ENCODE results near the gene MESP2. TPM values are rescaled to one million over a fixed set of nuclear protein-coding genes. Genes with fewer than 3 reads are reported as not detected.

The MESP2 gene
- polyA plus RNA-seq, 3 donors = 0.67 TPM; not detected in 2

DNA sequence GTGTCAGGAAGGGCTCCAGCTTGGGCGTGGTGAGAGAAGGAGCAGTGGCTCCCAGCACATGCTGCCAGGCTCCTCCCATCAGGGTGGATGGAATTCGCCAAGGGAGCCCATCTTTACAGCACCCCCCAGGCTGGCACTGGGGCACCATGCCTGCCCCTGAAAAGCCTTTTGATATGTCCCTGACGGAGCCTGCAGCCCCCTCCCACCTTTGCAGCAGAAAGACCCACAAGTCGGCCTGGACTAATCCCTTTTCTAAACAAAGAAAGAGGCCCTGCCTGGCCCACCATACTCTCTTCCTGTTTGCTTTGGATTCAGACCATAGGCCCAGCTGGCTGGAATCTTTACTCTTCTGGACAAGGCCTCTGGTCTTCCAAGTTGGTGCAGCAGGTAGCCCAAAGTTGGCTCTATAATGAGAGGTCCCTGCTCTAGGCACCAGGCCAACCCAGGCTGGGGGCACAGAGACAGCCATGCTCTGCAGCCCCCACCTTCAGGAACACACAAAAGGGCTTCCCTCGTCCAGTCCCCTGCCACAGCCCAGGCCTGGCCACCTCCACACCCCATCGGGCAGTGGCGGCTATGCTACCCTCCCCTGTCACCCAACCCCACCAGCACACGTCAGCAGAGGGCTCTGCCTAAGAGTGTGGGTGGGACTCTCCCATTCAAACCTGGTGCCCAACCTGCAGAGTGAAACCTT, 33.1 kb downstream of the MESP2 start:
- H3K9me3 ChIP-seq (replicated peaks in 1 of 2; ENCODE audit: control insufficient read depth in 1 of 2, insufficient read depth in 1 of 2, low read length in 2 of 2) = no peaks in the 10 kb centered on the region
- H3K36me3 ChIP-seq (replicated peaks in 1 of 2; ENCODE audit: control insufficient read depth in 1 of 2, insufficient read depth in 2 of 2, low read length in 2 of 2) = peaks cover 48 to 65% of the 10 kb centered on the region in 2 donors
- TF ChIP-seq, protein P1, sequence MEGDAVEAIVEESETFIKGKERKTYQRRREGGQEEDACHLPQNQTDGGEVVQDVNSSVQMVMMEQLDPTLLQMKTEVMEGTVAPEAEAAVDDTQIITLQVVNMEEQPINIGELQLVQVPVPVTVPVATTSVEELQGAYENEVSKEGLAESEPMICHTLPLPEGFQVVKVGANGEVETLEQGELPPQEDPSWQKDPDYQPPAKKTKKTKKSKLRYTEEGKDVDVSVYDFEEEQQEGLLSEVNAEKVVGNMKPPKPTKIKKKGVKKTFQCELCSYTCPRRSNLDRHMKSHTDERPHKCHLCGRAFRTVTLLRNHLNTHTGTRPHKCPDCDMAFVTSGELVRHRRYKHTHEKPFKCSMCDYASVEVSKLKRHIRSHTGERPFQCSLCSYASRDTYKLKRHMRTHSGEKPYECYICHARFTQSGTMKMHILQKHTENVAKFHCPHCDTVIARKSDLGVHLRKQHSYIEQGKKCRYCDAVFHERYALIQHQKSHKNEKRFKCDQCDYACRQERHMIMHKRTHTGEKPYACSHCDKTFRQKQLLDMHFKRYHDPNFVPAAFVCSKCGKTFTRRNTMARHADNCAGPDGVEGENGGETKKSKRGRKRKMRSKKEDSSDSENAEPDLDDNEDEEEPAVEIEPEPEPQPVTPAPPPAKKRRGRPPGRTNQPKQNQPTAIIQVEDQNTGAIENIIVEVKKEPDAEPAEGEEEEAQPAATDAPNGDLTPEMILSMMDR (IDR thresholded peaks at IDR 0.05) = no peak
- no peak overlapping the region for H3K9ac ChIP-seq (ENCODE audit: insufficient read depth, low read length, poor library complexity, severe bottlenecking)
- peaks cover 84% of the 10 kb centered on the region for H3K79me2 ChIP-seq (ENCODE audit: insufficient read depth, low read length)
- Mint-ChIP-seq H3K4me1 (peaks cover 50% of the 10 kb centered on the region), H3K27ac (peak overlapping the region in 2 of 7 donors; percentile 26 to 45), H3K4me3 (no peak overlapping the region), H3K36me3 (peaks cover 67 to 75% of the 10 kb centered on the region in 2 donors), H3K27me3 (ENCODE audit: low read depth in 3 of 3) (peaks cover 2 to 8% (median 5%) of the 10 kb centered on the region in 3 donors), H3K9me3 (peaks cover 0 to 3% (median 0%) of the 10 kb centered on the region in 7 donors)
- 87% methylated on average over 6 of the region's 8 CpGs for WGBS (ENCODE audit: insufficient coverage)
- peaks cover 98% of the 10 kb centered on the region for H4K20me1 ChIP-seq (ENCODE audit: insufficient read depth, low read length)
- intact Hi-C loops (cut with micrococcal nuclease) = no loop called here
- H2AFZ ChIP-seq (ENCODE audit: insufficient read depth, low read depth, low read length, poor library complexity, severe bottlenecking) = no peak overlapping the region
- no peaks in the 10 kb centered on the region for H3K27me3 ChIP-seq (ENCODE audit: control insufficient read depth in 2 of 2, insufficient read depth in 2 of 2, low read length in 2 of 2)
- H3K4me1 ChIP-seq (ENCODE audit: control insufficient read depth in 1 of 2, insufficient read depth in 2 of 2, low read length in 2 of 2) = peaks cover 32 to 41% of the 10 kb centered on the region in 2 donors
- no peak overlapping the region for H3K27ac ChIP-seq (ENCODE audit: low read depth in 1 of 2, low read length in 2 of 2)
- no peak for DNase-seq
- H3K4me3 ChIP-seq (replicated peaks in 1 of 3; ENCODE audit: low read depth in 2 of 3, low read length in 3 of 3) = no peak overlapping the region
- no peak overlapping the region for H3K4me2 ChIP-seq (replicated peaks; ENCODE audit: extremely low read depth, low read length, poor library complexity, severe bottlenecking)

DNA sequence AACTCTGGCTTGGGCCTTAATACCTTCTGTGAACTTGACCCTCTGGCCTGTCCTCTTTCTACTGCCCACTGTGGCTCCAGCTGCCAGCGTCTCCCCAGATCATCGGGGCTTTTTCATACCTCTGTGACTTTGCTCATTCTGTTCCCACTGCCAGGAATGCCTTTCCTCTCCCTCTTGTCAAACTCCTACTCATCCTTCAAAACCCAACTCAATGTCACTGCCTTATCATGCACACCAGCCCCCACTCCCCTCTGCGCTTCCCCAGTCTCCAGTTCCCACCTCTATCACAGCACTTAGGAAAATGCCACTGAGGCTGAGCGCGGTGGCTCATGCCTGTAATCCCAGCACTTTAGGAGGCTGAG, 33.6 kb downstream of the MESP2 start:
- 100% methylated on average over 2 of the region's 5 CpGs for WGBS (ENCODE audit: insufficient coverage)

More for the DNA sequence above, 33.6 kb downstream of the MESP2 start:
- no peak for DNase-seq
- H3K4me2 ChIP-seq (replicated peaks; ENCODE audit: extremely low read depth, low read length, poor library complexity, severe bottlenecking) = no peak overlapping the region
- H3K27ac Mint-ChIP-seq = peak overlapping the region in 3 of 7 donors; percentile 26 to 45 (median 41)
- H3K36me3 Mint-ChIP-seq = peaks cover 61 to 70% of the 10 kb centered on the region in 2 donors
- intact Hi-C loops (cut with micrococcal nuclease) = loop anchor here (5.0 kb wide), 5 partner anchors 38 to 263 kb away; no protein-coding TSS in a partner anchor
- H3K9me3 Mint-ChIP-seq = peaks cover 0 to 3% (median 0%) of the 10 kb centered on the region in 7 donors
- H4K20me1 ChIP-seq (ENCODE audit: insufficient read depth, low read length) = peaks cover 93% of the 10 kb centered on the region
- no peaks in the 10 kb centered on the region for H3K9me3 ChIP-seq (replicated peaks in 1 of 2; ENCODE audit: control insufficient read depth in 1 of 2, insufficient read depth in 1 of 2, low read length in 2 of 2)
- H3K4me1 Mint-ChIP-seq = peaks cover 45% of the 10 kb centered on the region
- no peak overlapping the region for H3K9ac ChIP-seq (ENCODE audit: insufficient read depth, low read length, poor library complexity, severe bottlenecking)
- no peaks in the 10 kb centered on the region for H3K27me3 ChIP-seq (ENCODE audit: control insufficient read depth in 2 of 2, insufficient read depth in 2 of 2, low read length in 2 of 2)
- TF ChIP-seq, protein P1 (IDR thresholded peaks at IDR 0.05) = no peak
- peaks cover 42 to 60% of the 10 kb centered on the region in 2 donors for H3K36me3 ChIP-seq (replicated peaks in 1 of 2; ENCODE audit: control insufficient read depth in 1 of 2, insufficient read depth in 2 of 2, low read length in 2 of 2)
- H3K4me3 ChIP-seq (replicated peaks in 1 of 3; ENCODE audit: low read depth in 2 of 3, low read length in 3 of 3) = no peak overlapping the region
- H3K27me3 Mint-ChIP-seq (ENCODE audit: low read depth in 3 of 3) = peaks cover 2 to 11% (median 5%) of the 10 kb centered on the region in 3 donors
- no peak overlapping the region for H3K27ac ChIP-seq (ENCODE audit: low read depth in 1 of 2, low read length in 2 of 2)
- H3K4me1 ChIP-seq (ENCODE audit: control insufficient read depth in 1 of 2, insufficient read depth in 2 of 2, low read length in 2 of 2) = peaks cover 27 to 37% of the 10 kb centered on the region in 2 donors
- no peak overlapping the region for H2AFZ ChIP-seq (ENCODE audit: insufficient read depth, low read depth, low read length, poor library complexity, severe bottlenecking)
- H3K79me2 ChIP-seq (ENCODE audit: insufficient read depth, low read length) = peaks cover 86% of the 10 kb centered on the region
- no peak overlapping the region for H3K4me3 Mint-ChIP-seq
